GM18858 (cell line): ENCODE measurements around the gene HCAR1.
"Not testable (repeated sequence)": the region's sequence is repeated elsewhere in the genome, so short reads cannot be mapped to it uniquely, and the experiment has no call there.

ENCODE experiments used
- ATAC-seq: cut with Tn5 transposase; IDR thresholded peaks from one replicate; pipeline ENCODE4 v1.9.1; 2021; ENCODE audit not compliant: unreplicated experiment

The HCAR1 gene, protein sequence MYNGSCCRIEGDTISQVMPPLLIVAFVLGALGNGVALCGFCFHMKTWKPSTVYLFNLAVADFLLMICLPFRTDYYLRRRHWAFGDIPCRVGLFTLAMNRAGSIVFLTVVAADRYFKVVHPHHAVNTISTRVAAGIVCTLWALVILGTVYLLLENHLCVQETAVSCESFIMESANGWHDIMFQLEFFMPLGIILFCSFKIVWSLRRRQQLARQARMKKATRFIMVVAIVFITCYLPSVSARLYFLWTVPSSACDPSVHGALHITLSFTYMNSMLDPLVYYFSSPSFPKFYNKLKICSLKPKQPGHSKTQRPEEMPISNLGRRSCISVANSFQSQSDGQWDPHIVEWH

DNA sequence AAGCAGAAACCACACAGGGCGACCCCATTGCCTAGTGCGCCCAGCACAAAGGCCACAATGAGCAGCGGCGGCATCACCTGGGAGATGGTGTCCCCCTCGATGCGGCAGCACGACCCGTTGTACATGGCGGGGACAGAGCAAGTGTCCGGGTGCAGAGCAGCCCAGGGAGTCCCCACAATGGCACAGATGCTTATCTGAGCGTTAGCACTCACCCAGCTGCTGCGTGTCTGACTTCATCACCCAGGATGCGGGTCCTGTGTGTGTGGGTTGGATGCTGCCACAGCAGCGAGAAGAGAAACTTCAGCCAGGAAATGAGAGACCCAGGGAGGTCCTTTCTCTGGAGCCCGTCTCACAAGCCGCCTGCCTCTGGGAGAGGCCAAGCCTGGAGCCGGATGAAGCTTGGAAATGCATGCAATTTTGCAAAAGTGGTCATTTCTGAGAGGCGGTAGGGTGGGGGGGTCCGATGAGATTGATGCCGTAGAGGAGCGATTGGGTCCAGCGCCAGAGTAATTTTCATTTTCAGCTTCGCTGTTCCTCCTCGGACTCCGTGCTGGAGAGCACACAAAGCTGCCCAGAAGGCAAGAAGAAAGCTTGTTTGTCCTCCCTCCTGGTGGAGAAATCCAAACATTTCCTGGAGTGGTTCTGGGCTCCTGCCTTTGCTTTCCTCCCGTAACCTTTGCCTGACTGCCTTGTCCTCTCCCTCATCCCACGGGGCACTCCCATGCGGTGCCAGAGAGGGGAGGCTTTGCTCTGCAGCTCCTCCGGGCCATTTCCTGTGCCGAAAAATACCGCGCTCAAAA is at the start of gene HCAR1:
TSS of gene HCAR1 (minus strand) at position 630 of the 800 bp plus-strand sequence. CDS start at position 125, 505 bp downstream.
- ATAC-seq, result no peak

DNA sequence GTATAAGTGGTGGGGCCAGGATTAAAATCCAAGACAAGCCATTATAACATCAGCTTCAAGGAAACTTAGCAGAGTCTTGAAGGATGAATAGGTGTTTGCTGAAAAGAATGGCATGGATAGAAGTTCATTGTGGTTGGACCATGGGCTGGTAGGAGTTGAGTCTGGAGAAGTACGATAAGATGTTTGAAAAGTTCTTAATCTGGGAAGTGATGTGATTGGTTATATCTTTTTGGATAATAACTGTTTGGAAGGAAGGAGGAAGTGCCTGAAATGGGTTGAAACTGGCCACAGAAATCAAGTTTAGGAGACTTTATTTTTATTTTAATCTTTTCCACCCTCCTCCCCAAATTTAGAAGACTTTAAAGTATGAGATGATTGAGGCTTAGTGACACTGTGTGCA is 26.9 kb upstream of the HCAR1 start:
- ATAC-seq, result no peak

DNA sequence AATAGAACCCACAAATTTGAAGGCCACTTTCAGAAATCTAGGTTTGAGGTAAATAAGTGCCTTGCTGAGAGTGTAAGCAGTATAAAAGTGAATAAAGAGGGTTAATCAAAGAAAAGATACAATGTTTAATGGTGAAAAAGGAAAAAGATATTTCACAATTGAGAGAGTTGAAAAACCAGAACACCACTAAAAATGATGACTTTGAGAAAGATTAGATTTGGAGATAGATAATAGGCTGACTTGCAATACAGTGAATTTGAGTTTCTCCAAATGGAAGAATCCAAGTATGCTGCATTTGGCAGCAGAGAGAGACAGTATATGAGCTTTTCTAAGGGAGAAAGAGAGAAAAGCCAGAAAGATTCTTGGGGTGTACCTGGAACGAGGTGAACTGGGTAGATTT is 24.1 kb upstream of the HCAR1 start:
- ATAC-seq, result no peak

DNA sequence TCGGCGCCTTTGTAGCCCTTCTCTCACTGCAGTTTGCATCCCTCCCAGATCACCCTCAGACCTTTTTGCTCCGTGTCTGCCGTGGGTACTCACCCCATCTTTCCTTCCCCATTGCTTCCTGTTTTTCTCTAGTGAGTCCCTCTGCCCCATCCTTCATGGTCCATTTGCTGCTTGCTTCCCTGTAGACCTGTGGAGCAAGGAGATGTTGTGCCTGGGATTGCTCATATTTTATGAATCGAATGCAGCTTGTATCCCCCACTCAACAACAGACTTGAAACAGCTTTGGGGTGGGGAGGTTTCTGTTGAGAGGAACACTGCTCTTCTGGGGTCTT is 22.6 kb upstream of the HCAR1 start:
- ATAC-seq, result no peak

DNA sequence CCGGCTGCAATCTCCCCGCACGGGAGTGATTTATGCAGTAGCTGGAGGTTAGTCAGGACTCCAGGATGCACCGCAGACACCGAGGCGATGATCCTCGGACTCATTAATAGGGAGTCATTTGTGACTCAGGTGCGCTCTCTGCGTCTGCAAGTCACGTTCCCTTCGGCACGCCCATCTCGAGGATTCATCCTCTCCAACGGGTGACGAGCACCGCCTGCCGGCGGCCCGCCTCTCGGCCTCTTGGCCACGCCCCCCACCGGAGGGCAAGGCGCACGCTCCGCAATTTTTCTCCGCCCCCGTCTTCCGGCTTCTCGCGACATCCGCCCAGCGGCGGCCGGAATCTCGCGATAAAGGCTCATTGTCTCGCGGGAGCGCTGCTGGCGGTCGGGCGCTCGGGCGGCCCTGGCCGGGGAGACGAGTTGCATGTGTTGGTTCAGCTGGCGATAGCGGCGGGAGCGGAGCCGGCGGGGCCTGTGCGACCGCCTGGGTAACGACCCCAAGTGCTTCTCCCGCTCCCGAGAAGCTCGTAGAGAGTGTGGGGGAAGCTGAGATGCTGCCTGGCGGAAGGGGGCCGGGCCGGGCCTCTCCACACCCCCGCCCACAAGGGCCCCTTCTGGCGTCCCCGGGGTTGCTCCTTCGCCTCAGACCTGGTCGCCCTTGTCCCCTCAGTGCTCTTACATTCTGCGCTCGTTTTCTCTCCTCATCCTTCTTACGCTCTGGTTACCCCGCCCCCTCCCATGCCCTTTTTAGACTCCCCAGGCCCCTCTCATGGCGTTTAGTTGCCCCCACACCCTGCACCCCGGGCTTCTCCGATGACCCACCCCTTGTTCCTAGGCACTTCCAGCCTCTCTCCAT is 22.0 kb upstream of the HCAR1 start, which contains the start of gene DENR:
TSS of gene DENR (plus strand) at position 361 of the 855 bp plus-strand sequence. CDS start 878 bp downstream, outside the sequence.
- ATAC-seq, result peak; percentile 86

DNA sequence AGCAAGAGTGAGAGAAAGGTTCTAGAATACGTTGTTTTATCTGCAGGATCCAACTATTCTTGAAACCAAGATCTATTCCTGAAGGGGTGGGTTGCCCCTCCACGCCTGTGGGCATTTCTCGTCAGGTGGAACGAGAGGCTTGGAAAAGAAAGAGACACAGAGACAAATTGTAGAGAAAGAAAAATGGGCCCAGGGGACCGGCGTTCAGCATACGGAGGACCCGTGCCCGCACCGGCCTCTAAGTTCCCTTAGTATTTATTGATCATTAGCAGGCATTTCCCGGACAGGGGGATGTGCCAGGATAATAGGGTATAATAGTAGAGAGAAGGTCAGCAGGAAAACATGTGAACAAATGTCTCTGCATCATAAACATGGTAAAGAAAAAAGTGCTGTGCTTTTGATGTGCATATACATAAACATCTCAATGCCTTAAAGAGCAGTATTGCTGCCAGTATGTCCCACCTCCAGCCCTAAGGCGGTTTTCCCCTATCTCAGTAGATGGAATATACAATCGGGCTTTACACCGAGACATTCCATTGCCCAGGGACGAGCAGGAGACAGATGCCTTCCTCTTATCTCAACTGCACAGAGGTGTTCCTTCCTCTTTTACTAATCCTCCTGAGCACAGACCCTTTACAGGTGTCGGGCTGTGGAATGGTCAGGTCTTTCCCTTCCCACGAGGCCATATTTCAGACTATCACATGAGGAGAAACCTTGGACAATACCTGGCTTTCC is 20.3 kb upstream of the HCAR1 start:
- not testable (repeated sequence) for ATAC-seq

DNA sequence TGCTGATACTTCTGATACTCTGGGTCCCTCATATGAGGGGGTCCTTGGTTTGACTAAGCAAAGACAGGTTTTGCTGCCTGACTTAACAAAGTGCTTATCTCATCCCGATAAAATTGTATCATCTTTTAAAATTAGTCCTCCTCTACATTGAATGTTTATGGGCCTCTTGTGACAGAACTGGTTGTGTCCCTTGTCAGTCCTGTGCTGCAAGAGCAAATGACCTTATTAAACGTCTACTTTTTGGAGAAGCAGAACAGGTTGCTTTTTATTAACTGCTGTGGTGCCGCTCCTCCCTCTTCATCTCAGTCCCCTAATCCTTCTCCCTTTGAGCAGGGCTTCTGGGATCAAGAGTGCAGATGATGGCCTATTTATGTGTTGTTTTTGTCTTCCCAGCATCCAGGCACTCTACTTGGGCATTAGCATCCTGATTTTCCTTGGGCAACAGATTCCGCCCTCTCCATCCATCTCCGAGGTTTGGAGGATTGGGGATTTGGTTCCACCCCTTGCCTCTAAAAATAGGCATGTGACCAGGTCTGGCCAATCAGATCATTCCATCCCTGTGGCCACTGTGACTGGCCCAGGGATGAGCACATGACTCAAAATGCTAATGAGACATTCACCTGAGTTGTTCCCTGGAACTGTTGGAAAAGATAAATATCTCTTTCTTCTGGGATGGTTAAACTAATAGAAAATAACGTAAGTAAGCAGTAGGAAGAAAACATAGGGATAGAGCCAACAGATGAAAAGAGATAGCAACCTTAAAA is 19.1 kb upstream of the HCAR1 start:
- no peak for ATAC-seq

DNA sequence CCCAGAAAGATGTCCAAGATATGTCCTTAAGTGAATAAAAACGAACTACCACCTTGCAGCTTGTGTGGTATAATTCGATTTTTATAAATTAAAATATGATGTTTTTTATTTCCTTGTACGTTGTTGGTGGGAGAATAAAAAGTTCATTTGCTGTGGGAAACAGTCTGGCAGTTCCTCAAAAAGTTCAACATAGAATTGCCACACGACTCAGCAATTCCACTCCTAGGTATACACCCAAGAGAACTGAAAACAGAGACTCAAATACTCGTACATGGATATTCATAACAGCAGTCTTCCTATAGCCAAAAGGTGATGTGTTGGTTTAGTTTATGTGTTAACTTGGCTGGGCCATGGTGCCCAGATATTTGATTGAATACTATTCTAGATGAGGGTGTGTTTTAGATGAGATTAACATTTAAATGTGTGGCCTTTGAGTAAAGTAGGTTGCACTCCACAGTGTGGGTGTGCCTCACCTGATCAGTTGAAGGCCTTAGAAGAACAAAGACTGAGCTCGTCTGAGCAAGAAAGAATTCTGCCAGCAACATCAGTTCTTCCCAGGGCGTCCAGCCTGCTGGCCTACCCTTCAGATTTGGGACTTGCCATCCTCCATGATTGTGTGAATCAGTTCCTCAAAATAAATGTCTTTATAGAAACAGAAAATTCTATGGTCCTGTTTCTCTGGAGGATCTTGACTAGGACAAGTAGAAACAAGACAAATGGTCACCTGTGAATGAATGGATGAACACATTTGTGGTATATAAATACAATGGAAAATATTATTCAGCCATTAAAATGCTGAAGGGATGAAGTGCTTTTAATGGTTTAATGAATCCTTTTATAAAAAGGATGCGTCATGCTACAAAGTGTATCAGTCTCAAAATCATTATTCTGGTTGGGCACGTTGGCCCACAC is 16.8 kb upstream of the HCAR1 start:
- ATAC-seq, result no peak

DNA sequence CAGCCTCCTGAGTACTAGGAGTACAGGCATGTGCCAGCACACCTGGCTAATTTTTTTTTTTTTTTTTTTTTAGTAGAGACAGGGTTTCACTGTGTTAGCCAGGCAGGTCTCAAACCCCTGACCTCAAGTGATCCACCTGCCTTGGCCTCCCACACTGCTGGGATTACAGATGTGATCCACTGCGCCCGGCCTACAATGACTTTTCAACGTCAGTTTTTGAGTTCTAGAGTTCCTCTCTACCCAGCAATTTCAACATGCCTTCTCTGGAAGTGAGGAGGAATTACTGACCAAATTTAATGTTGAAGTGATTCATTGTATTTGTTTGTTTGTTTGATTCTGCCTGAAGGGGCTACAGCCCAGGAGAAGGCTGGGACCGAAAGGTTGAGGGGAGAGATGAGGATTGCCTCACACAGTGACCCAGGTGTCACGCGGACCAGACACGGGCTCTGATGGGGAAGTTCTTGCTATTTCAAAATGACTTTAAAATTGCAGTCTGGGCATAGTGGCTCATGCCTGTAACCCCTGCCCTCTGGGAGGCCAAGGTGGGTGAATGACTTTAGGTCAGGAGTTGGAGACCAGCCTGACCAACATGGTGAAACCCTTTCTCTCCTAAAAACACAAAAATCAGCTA is 13.4 kb upstream of the HCAR1 start:
- ATAC-seq, result no peak

DNA sequence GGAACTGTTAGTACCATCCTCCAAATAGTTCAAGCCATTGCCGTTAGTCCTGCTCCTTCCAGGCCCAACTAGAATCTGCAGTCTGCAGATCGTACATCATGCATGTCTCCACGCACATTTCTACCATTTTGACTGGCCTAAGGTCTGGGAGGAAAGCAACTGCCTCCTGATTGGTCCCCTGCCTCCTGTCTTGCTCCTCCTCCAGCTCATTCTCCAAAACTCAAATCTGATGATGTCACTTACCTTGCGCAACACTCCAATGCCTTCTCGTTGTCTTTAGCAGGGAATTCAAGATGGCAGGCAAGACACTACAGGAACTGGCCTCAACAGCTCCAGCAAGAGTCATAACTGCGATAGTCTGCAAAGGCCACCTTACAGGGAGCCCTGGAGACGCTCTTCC is 9.7 kb upstream of the HCAR1 start:
- no peak for ATAC-seq

DNA sequence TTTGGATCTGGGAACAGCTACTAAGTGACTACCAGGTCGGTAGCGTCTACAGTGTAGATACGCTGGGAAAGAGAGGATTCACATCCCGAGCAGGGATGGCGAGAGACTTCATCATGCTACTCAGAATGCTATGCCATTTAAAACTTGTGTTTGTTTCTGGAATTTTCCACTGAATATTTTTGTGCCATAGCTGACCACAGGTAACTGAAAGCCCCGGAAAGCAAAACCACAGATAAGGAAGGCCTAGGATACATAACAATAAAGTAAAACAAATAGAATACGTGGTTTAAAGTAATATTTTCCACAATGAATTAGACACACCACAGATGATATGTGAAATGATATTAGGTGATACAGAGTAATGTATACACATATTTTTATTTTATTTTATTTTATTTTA is 7.9 kb upstream of the HCAR1 start:
- no peak for ATAC-seq

DNA sequence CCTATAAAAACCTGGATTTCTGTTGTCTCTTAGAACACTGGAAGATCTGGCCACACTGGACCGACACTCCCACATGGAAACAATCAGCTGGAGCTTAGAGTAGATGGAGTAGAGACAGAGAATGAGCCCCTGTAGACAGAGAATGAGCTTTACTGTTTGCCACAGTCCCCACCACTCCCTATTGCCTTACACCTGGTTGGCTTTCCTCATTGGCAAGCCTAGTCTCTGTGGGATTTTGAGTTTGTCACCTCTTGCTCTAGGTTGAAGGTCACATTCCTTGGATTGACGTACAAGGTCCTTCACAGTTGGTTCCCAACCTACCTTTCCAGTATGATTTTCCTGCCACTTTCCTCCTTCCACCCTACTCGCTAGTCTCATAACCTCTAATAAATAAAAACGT is 2.0 kb upstream of the HCAR1 start:
- no peak for ATAC-seq

DNA sequence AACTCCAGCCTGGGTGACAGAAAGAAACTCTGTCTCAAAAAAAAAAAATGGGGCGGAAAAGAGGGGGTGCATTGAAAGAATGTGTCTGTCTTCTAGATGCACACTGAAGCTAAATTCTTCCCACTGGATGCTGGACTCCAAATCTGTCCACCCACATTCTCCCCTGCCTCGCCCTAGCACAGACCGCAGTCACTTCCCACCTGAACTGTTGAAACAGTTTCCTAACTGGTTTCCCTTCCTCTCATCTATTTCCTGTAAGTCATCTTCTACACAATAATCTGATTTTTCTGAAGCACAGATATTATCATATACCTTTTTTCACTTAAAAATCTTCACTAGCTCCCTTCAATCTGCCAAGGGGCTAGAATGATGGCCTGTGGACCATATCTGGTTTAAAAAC is 1.5 kb upstream of the HCAR1 start:
- no peak for ATAC-seq

DNA sequence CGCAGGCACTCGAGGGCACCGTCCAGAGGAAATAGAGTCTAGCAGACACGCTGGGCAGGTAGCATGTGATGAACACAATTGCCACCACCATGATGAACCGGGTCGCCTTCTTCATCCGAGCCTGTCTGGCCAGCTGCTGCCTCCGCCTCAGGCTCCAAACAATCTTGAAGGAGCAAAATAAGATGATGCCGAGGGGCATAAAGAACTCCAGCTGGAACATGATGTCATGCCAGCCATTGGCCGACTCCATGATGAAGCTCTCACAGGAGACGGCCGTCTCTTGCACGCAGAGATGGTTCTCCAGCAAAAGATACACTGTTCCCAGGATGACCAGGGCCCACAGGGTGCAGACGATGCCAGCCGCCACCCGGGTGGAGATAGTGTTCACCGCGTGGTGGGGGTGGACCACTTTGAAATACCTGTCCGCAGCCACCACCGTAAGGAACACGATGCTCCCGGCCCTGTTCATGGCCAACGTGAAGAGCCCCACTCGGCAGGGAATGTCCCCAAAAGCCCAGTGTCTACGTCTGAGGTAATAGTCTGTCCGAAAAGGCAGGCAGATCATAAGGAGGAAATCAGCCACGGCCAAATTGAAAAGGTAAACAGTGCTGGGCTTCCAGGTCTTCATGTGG is 945 bp downstream of the HCAR1 start:
- no peak for ATAC-seq

DNA sequence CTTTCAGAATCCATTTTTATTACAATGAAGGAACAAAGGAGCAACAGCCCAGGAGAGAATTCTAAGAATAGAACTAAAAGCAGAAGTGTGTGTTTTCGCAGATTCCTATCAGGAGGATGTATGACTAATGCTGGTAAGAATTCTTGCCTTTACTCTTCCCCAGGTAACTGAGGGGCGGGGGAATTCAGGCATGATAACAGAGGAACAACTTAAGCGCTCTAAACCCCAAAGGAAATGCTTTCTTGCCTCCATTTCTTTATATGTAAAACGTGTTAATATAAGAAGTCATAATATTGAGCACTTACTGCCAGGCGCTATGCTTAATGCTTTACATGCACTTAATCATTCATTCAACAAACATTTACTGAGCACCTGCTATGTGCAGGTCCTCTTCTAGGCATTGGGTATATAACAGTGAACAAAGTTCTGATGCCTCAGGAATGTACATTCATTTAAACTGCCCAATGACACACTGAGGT is 4.5 kb downstream of the HCAR1 start:
- ATAC-seq, result no peak

DNA sequence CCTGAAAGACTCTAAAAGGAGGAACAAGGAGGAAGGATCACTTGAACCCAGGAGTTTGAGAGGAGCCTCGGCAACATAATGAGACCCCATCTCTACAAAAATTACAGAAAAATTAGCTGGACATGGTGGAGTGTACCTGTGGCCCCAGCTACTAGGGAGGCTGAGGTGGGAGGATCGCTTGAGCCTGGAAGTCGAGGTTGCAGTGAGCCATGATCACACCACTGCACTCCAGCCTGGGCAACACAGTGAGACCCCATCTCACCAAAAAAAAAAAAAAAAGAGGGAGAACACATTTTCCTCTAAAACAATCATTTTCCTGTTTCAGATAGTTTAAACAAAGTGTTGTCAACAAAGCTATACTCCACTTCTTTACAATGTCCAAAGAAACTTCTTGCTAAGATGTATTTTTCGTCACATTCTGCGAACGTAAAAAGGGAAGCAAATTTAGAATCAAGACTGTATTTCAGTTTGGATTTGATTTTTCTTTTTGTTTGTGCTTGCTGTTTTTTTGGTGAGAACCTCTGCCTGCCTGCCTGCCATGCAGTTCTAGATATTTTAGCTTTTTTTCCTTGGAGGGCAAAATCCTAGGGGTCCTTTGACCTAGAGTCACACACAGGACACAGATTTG is 5.1 kb downstream of the HCAR1 start:
- ATAC-seq, result no peak

DNA sequence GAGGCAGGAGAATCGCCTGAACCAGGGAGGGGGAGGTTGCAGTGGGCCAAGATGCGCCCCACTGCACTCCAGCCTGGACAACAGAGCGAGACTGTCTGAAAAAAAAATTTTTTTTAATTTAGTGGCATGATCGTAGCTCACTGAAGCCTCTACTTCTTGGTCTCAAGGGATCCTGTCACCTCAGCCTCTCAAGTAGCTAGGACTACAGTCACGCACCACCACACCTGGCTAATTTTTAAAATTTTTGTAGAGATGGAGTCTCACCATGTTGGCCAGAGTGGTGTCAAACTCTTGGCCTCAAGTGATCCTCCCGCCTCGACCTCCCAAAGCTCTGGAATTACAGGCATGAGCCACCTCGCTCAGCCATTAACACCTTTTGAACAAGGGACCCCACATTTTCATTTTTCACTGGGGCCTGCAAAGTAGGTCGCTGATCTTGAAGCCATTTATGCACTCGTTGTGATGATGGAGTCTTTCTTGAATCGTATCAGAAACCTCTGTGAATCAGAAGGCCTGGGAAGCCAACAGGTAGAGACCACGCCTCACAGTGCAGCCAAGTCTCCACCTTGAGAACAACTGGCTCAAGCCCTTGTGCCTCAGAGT is 5.9 kb downstream of the HCAR1 start:
- ATAC-seq, result no peak
